Measurements from ENCODE around the gene UCHL1.
"Not testable (repeated sequence)": the region's sequence is repeated elsewhere in the genome, so short reads cannot be mapped to it uniquely, and the experiment has no call there.

The UCHL1 gene

GRCh38 chr4:41285864-41286235 is 29.1 kb downstream of the UCHL1 start:
- in situ Hi-C loops (cut with MboI; ENCODE audit: low sequenced_read_pairs): loop anchor here (25.0 kb wide), 2 partner anchors 376 to 601 kb away; no protein-coding TSS in a partner anchor

GRCh38 chr4:41287005-41287404 is 30.3 kb downstream of the UCHL1 start:
- in situ Hi-C loops (cut with MboI; ENCODE audit: low sequenced_read_pairs): loop anchor here (25.0 kb wide), 2 partner anchors 375 to 600 kb away; no protein-coding TSS in a partner anchor

- in situ Hi-C loops (cut with MboI; ENCODE audit: low sequenced_read_pairs): loop anchor here (25.0 kb wide), 2 partner anchors 374 to 599 kb away; no protein-coding TSS in a partner anchor
Observed at GRCh38 chr4:41287852-41288251, 31.1 kb downstream of the UCHL1 start.

- in situ Hi-C loops (cut with MboI; ENCODE audit: low sequenced_read_pairs): loop anchor here (25.0 kb wide), 2 partner anchors 374 to 599 kb away; no protein-coding TSS in a partner anchor
Observed at GRCh38 chr4:41288254-41288653, 31.5 kb downstream of the UCHL1 start.

- in situ Hi-C loops (cut with MboI; ENCODE audit: low sequenced_read_pairs): loop anchor here (25.0 kb wide), 2 partner anchors 372 to 597 kb away; no protein-coding TSS in a partner anchor
Observed at GRCh38 chr4:41290479-41290878, 33.8 kb downstream of the UCHL1 start.

GRCh38 chr4:41294445-41295062 is 37.8 kb downstream of the UCHL1 start:
- in situ Hi-C loops (cut with MboI; ENCODE audit: low sequenced_read_pairs): loop anchor here (25.0 kb wide), 2 partner anchors 368 to 593 kb away; no protein-coding TSS in a partner anchor

- in situ Hi-C loops (cut with MboI; ENCODE audit: low sequenced_read_pairs): loop anchor here (25.0 kb wide), 2 partner anchors 365 to 590 kb away; no protein-coding TSS in a partner anchor
Observed at GRCh38 chr4:41296995-41297394, 40.3 kb downstream of the UCHL1 start.

- in situ Hi-C loops (cut with MboI; ENCODE audit: low sequenced_read_pairs): loop anchor here (25.0 kb wide), 2 partner anchors 364 to 589 kb away; no protein-coding TSS in a partner anchor
Observed at GRCh38 chr4:41297832-41298231, 41.1 kb downstream of the UCHL1 start.

GRCh38 chr4:41299486-41299885 is 42.8 kb downstream of the UCHL1 start:
- in situ Hi-C loops (cut with MboI; ENCODE audit: low sequenced_read_pairs): loop anchor here (25.0 kb wide), 2 partner anchors 363 to 588 kb away; no protein-coding TSS in a partner anchor

GRCh38 chr4:41301137-41301536 is 44.4 kb downstream of the UCHL1 start:
- in situ Hi-C loops (cut with MboI; ENCODE audit: low sequenced_read_pairs): no loop called here

GRCh38 chr4:41303372-41304118 is 46.8 kb downstream of the UCHL1 start:
- in situ Hi-C loops (cut with MboI; ENCODE audit: low sequenced_read_pairs): no loop called here

GRCh38 chr4:41304221-41304620 is 47.5 kb downstream of the UCHL1 start:
- in situ Hi-C loops (cut with MboI; ENCODE audit: low sequenced_read_pairs): no loop called here

- in situ Hi-C loops (cut with MboI; ENCODE audit: low sequenced_read_pairs): no loop called here
Observed at GRCh38 chr4:41305476-41305875, 48.7 kb downstream of the UCHL1 start.

GRCh38 chr4:41307638-41308037 is 50.9 kb downstream of the UCHL1 start:
- in situ Hi-C loops (cut with MboI; ENCODE audit: low sequenced_read_pairs): no loop called here

GRCh38 chr4:41308398-41308797 is 51.7 kb downstream of the UCHL1 start:
- in situ Hi-C loops (cut with MboI; ENCODE audit: low sequenced_read_pairs): no loop called here

GRCh38 chr4:41315426-41315825 is 58.7 kb downstream of the UCHL1 start:
- in situ Hi-C loops (cut with MboI; ENCODE audit: low sequenced_read_pairs): not testable (repeated sequence)

- in situ Hi-C loops (cut with MboI; ENCODE audit: low sequenced_read_pairs): no loop called here
Observed at GRCh38 chr4:41315862-41316261, 59.1 kb downstream of the UCHL1 start.
